Hepatocyte (in vitro differentiated cells): ENCODE data around the gene C3orf38. TPM values are rescaled to one million over a fixed set of nuclear protein-coding genes. Genes with fewer than 3 reads are reported as not detected.

Experiments used
- DNase-seq: peaks from one replicate; pipeline ENCODE4 v3.0.0-alpha.2; 2016; ENCODE audit warnings: low spot score
- H2AFZ ChIP-seq: fragments of 200-600 bp; sonication (generic); 2 replicates; pipeline ENCODE4 v1.6.0; 2016; ENCODE audit warnings: antibody characterized with exemption, mild to moderate bottlenecking
- H3K27ac ChIP-seq: fragments of 200-600 bp; sonication (generic); 2 replicates; pipeline ENCODE4 v1.5.1; 2016; ENCODE audit warnings: mild to moderate bottlenecking
- H3K27me3 ChIP-seq: fragments of 200-600 bp; sonication (generic); 2 replicates; pipeline ENCODE4 v1.6.1; 2016
- H3K36me3 ChIP-seq: fragments of 200-600 bp; sonication (generic); replicated peaks from 2 replicates; pipeline ENCODE4 v1.5.1; 2016; ENCODE audit warnings: low read depth; ENCODE audit not compliant: insufficient read depth
- H3K4me1 ChIP-seq: fragments of 200-600 bp; sonication (generic); 2 replicates; pipeline ENCODE4 v1.5.1; 2016; ENCODE audit warnings: mild to moderate bottlenecking, moderate library complexity; ENCODE audit not compliant: insufficient read depth
- H3K4me2 ChIP-seq: fragments of 200-600 bp; sonication (generic); 2 replicates; pipeline ENCODE4 v1.6.0; 2016
- H3K4me3 ChIP-seq: fragments of 200-600 bp; sonication (generic); 2 replicates; pipeline ENCODE4 v1.5.1; 2016; ENCODE audit warnings: mild to moderate bottlenecking
- H3K79me2 ChIP-seq: fragments of 200-600 bp; sonication (generic); 2 replicates; pipeline ENCODE4 v1.6.0; 2017; ENCODE audit warnings: mild to moderate bottlenecking
- H3K9me2 ChIP-seq: fragments of 200-600 bp; sonication (generic); replicated peaks from 2 replicates; pipeline ENCODE4 v1.6.0; 2017; ENCODE audit warnings: mild to moderate bottlenecking; ENCODE audit not compliant: insufficient read depth
- H3K9me3 ChIP-seq: fragments of 200-600 bp; sonication (generic); 2 replicates; pipeline ENCODE4 v1.5.1; 2016; ENCODE audit warnings: low read depth, mild to moderate bottlenecking
- H4K20me1 ChIP-seq: fragments of 200-600 bp; sonication (generic); 2 replicates; pipeline ENCODE4 v1.6.0; 2016; ENCODE audit warnings: mild to moderate bottlenecking; ENCODE audit not compliant: insufficient read depth, poor library complexity, severe bottlenecking
- EZH2 ChIP-seq: fragments of 200-600 bp; sonication (generic); IDR thresholded peaks from 2 replicates; pipeline ENCODE4 v1.6.1; 2016; ENCODE audit warnings: antibody characterized with exemption, mild to moderate bottlenecking, borderline replicate concordance
- EZH2phosphoT487 ChIP-seq: fragments of 200-600 bp; sonication (generic); IDR thresholded peaks from one replicate; pipeline ENCODE4 v1.6.1; 2018; ENCODE audit warnings: antibody characterized with exemption, mild to moderate bottlenecking, low read depth, moderate library complexity; ENCODE audit not compliant: unreplicated experiment, severe bottlenecking
- WGBS: methylation state at CpG from one replicate; pipeline ENCODE4 v1.1.6; 2016; ENCODE audit warnings: low lambda C conversion rate; ENCODE audit errors: missing lambda C conversion rate; 5-methylcytosine and 5-hydroxymethylcytosine counted together
- polyA plus RNA-seq: library from polyadenylated mRNA; unstranded; fragments of >200 nt; fragmentation: Nextera tagmentation; extraction: Ambion mirVana; gene quantifications from 2 replicates; pipeline ENCODE4 v1.2.1, GENCODE V29; 2016
- total RNA-seq: library from RNA; depleted of rRNA; stranded (reverse); fragments of >200 nt; gene quantifications from 2 replicates; pipeline ENCODE4 v1.2.3, GENCODE V29; 2014
- TF ChIP-seq, protein P1 (sequence below): fragments of 200-600 bp; sonication (generic); IDR thresholded peaks from 2 replicates; pipeline ENCODE4 v1.5.1; 2016; ENCODE audit warnings: antibody characterized with exemption, mild to moderate bottlenecking; ENCODE audit not compliant: poor library complexity

C3orf38 gene
- total and polyA plus RNA-seq, 2 experiments from 2014 or later, result 15.3 to 35.5 TPM

- 87% methylated on average over 6 of the region's 6 CpGs for WGBS
- Histone ChIP-seq H4K20me1 (no peaks in the 10 kb centered on the region), H3K9me3 (no peaks in the 10 kb centered on the region), H2AFZ (no peak overlapping the region), H3K27ac (no peak overlapping the region), H3K4me1 (no peaks in the 10 kb centered on the region), H3K79me2 (no peaks in the 10 kb centered on the region), H3K36me3 (no peaks in the 10 kb centered on the region), H3K9me2 (no peaks in the 10 kb centered on the region), H3K4me2 (no peak overlapping the region), H3K27me3 (no peaks in the 10 kb centered on the region), H3K4me3 (no peak overlapping the region)
- no peak for TF ChIP-seq EZH2
- no peak for DNase-seq
Measured at GRCh38 chr3:88188436-88188835, 38.7 kb downstream of the C3orf38 start.

DNA sequence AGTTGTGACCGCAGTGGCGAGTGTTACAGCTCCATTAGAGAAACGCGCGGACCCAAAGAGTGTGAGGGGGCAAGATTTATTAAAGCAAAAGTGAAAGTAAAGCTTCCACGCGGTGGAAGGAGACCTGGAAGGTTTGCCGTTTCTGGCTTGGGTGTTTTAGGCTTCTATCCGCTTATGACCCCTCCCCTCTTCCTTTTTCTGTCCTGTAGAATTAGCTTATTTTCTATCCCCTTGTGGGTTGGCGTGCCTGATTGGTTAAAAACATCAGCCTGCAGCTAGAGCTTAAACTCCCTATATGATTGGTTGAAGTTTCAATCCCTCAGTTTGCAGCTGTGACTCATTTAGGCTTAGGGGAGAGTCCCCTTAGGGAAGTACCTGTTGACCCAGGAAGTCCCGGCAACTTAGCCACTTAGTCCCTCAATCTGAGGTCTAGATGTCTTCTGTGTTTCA lies 39.6 kb downstream of the C3orf38 start:
- no peaks in the 10 kb centered on the region for H3K4me1 ChIP-seq
- no peaks in the 10 kb centered on the region for H3K36me3 ChIP-seq
- no peak overlapping the region for H3K27ac ChIP-seq
- no peak for TF ChIP-seq EZH2phosphoT487
- DNase-seq, result no peak
- H3K9me2 ChIP-seq, result no peaks in the 10 kb centered on the region
- H2AFZ ChIP-seq, result no peak overlapping the region
- no peaks in the 10 kb centered on the region for H3K9me3 ChIP-seq
- H3K4me2 ChIP-seq, result no peak overlapping the region
- no peak overlapping the region for H3K4me3 ChIP-seq
- H3K79me2 ChIP-seq, result no peaks in the 10 kb centered on the region
- 96% methylated on average over 11 of the region's 11 CpGs for WGBS
- no peaks in the 10 kb centered on the region for H4K20me1 ChIP-seq
- H3K27me3 ChIP-seq, result no peaks in the 10 kb centered on the region

- H4K20me1 ChIP-seq, result no peaks in the 10 kb centered on the region
- H3K4me1 ChIP-seq, result no peaks in the 10 kb centered on the region
- no peaks in the 10 kb centered on the region for H3K36me3 ChIP-seq
- H3K27me3 ChIP-seq, result no peaks in the 10 kb centered on the region
- H3K79me2 ChIP-seq, result no peaks in the 10 kb centered on the region
- no peaks in the 10 kb centered on the region for H3K9me3 ChIP-seq
- H3K9me2 ChIP-seq, result no peaks in the 10 kb centered on the region
- 68% methylated on average over 4 of the region's 4 CpGs for WGBS
- TF ChIP-seq EZH2phosphoT487, result no peak
- TF ChIP-seq EZH2, result no peak
- TF ChIP-seq, protein P1, sequence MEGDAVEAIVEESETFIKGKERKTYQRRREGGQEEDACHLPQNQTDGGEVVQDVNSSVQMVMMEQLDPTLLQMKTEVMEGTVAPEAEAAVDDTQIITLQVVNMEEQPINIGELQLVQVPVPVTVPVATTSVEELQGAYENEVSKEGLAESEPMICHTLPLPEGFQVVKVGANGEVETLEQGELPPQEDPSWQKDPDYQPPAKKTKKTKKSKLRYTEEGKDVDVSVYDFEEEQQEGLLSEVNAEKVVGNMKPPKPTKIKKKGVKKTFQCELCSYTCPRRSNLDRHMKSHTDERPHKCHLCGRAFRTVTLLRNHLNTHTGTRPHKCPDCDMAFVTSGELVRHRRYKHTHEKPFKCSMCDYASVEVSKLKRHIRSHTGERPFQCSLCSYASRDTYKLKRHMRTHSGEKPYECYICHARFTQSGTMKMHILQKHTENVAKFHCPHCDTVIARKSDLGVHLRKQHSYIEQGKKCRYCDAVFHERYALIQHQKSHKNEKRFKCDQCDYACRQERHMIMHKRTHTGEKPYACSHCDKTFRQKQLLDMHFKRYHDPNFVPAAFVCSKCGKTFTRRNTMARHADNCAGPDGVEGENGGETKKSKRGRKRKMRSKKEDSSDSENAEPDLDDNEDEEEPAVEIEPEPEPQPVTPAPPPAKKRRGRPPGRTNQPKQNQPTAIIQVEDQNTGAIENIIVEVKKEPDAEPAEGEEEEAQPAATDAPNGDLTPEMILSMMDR, result no peak
- DNase-seq, result no peak
- H2AFZ ChIP-seq, result no peak overlapping the region
- H3K4me2 ChIP-seq, result no peak overlapping the region
- H3K27ac ChIP-seq, result no peak overlapping the region
- no peak overlapping the region for H3K4me3 ChIP-seq
Measured at GRCh38 chr3:88191872-88192409, 42.2 kb downstream of the C3orf38 start.

- Histone ChIP-seq H3K4me3 (no peak overlapping the region), H3K79me2 (no peaks in the 10 kb centered on the region), H3K27me3 (no peaks in the 10 kb centered on the region), H3K9me2 (no peaks in the 10 kb centered on the region), H3K4me2 (no peak overlapping the region), H4K20me1 (no peaks in the 10 kb centered on the region), H3K4me1 (no peaks in the 10 kb centered on the region), H3K9me3 (no peaks in the 10 kb centered on the region), H3K36me3 (no peaks in the 10 kb centered on the region), H2AFZ (no peak overlapping the region), H3K27ac (no peak overlapping the region)
- DNase-seq, result no peak
- WGBS, result 49% methylated on average over 3 of the region's 3 CpGs
- TF ChIP-seq EZH2 (no peak), EZH2phosphoT487 (no peak)
- TF ChIP-seq, protein P1, result no peak
Measured at GRCh38 chr3:88192631-88193030, 42.9 kb downstream of the C3orf38 start.
